HUES48 (cell line): ENCODE measurements around the gene SCUBE1.

ENCODE experiments used
- H3K27ac ChIP-seq: one replicate; pipeline ENCODE4 v1.7.0; 2013; ENCODE audit warnings: low read depth, low read length, inconsistent platforms
- H3K27me3 ChIP-seq: 2 replicates; pipeline ENCODE4 v1.6.1; 2013; ENCODE audit warnings: mild to moderate bottlenecking, low read length; ENCODE audit not compliant: control insufficient read depth, insufficient read depth
- H3K36me3 ChIP-seq: 2 replicates; pipeline ENCODE4 v1.6.1; 2013; ENCODE audit warnings: low read length; ENCODE audit not compliant: control insufficient read depth, insufficient read depth
- H3K4me1 ChIP-seq: 2 replicates; pipeline ENCODE4 v1.6.1; 2013; ENCODE audit warnings: mild to moderate bottlenecking, low read length; ENCODE audit not compliant: control insufficient read depth, insufficient read depth
- H3K4me3 ChIP-seq: 2 replicates; pipeline ENCODE4 v1.5.1; 2013; ENCODE audit warnings: mild to moderate bottlenecking, low read depth, low read length
- H3K9ac ChIP-seq: 2 replicates; pipeline ENCODE4 v1.6.1; 2013; ENCODE audit warnings: mild to moderate bottlenecking, low read depth, low read length, moderate library complexity
- H3K9me3 ChIP-seq: 2 replicates; pipeline ENCODE4 v1.6.1; 2013; ENCODE audit warnings: low read length; ENCODE audit not compliant: control insufficient read depth, insufficient read depth

The SCUBE1 gene

DNA sequence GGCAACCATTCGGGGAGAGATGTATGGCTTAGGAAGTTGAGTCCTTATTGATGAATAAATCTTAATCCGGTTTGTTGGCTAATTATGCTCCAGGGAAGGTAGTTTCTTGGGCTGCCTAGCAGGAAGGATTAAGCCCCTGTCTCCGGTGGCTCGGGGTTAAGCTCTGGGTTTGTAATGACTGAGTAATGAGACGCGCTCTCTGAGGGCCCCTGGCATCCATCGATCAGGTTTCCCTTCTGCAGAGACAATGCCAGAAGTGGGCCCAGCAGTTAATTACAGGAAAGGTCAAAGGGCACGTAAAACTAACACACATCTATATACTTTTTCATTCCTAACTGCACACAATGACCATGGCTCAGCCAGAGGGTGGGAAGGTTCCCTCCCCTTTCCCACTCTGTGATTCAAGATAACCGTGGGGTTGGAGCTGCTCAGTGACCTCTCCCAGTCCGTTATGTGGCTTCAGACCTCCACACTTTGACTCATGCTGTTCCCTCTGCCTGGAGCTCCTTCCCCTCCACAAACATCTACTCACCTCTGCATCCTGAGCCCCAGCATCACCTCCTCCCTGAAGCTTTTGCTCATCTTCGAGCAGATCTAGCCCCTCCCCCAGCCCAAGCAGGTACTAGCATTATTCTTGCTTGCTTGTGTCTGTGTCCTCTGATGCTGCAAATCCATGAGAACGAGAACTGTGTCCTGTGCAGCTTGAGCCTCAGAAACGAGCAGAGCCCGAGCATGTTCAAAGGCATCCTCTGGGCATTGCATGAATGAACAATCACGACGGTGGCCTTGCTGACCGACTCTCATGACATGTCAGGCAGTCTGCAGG lies 16.6 kb downstream of the SCUBE1 start:
- H3K9me3 ChIP-seq = no peaks in the 10 kb centered on the region
- no peak overlapping the region for H3K27ac ChIP-seq
- no peak overlapping the region for H3K9ac ChIP-seq
- no peaks in the 10 kb centered on the region for H3K27me3 ChIP-seq
- H3K36me3 ChIP-seq = no peaks in the 10 kb centered on the region
- H3K4me3 ChIP-seq = no peak overlapping the region
- no peaks in the 10 kb centered on the region; the same call in 1 of the 2 replicates for H3K4me1 ChIP-seq

GRCh38 chr22:43325176-43325575 lies 18.0 kb downstream of the SCUBE1 start:
- no peaks in the 10 kb centered on the region for H3K36me3 ChIP-seq
- H3K9me3 ChIP-seq = no peaks in the 10 kb centered on the region
- H3K27me3 ChIP-seq = no peaks in the 10 kb centered on the region
- H3K4me1 ChIP-seq = no peaks in the 10 kb centered on the region; the same call in 1 of the 2 replicates
- no peak overlapping the region for H3K9ac ChIP-seq
- no peak overlapping the region for H3K27ac ChIP-seq
- H3K4me3 ChIP-seq = no peak overlapping the region

GRCh38 chr22:43320943-43321900 lies 21.9 kb downstream of the SCUBE1 start:
- Histone ChIP-seq H3K9ac (no peak overlapping the region), H3K27me3 (0 out of 2 replicates have a peak, but pooled peaks cover 4% of the 10 kb centered on the region), H3K36me3 (no peaks in the 10 kb centered on the region), H3K4me1 (no peaks in the 10 kb centered on the region; the same call in 1 of the 2 replicates), H3K9me3 (no peaks in the 10 kb centered on the region), H3K4me3 (no peak overlapping the region), H3K27ac (no peak overlapping the region)

GRCh38 chr22:43319661-43320486 lies 23.3 kb downstream of the SCUBE1 start:
- Histone ChIP-seq H3K9ac (no peak overlapping the region), H3K9me3 (no peaks in the 10 kb centered on the region), H3K4me1 (peaks cover 5% of the 10 kb centered on the region; the same call in 1 of the 2 replicates), H3K36me3 (no peaks in the 10 kb centered on the region), H3K27me3 (0 out of 2 replicates have a peak, but pooled peaks cover 4% of the 10 kb centered on the region), H3K4me3 (no peak overlapping the region), H3K27ac (no peak overlapping the region)

DNA sequence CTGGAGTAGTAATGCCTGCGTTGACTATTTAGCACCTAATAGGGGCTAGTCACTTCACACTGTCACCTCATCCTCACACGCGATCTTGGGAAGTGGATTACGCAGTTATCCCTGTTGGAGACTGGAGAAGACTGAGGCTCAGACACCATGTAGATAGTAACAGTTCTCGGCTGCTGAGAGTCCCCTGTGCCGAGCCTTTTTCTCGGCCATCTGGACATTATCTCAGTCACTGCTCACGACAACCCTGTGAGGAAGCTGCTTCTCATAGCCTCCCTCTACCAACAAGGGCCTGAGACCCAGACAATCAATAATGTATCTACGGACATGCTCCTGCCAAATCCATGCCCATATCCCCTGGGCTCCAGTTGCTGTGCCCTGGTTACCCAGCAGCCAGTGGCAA lies 25.9 kb downstream of the SCUBE1 start:
- Histone ChIP-seq H3K36me3 (no peaks in the 10 kb centered on the region), H3K9ac (no peak overlapping the region), H3K9me3 (no peaks in the 10 kb centered on the region), H3K27me3 (0 out of 2 replicates have a peak, but pooled peaks cover 4% of the 10 kb centered on the region), H3K4me3 (no peak overlapping the region), H3K27ac (no peak overlapping the region), H3K4me1 (peaks cover 5% of the 10 kb centered on the region; the same call in 1 of the 2 replicates)

- 0 out of 2 replicates have a peak, but pooled peaks cover 4% of the 10 kb centered on the region for H3K27me3 ChIP-seq
- H3K36me3 ChIP-seq = no peaks in the 10 kb centered on the region
- H3K4me3 ChIP-seq = no peak overlapping the region
- H3K9me3 ChIP-seq = no peaks in the 10 kb centered on the region
- no peak overlapping the region for H3K27ac ChIP-seq
- peaks cover 5% of the 10 kb centered on the region; the same call in 1 of the 2 replicates for H3K4me1 ChIP-seq
- H3K9ac ChIP-seq = no peak overlapping the region
These were observed 27.4 kb downstream of the SCUBE1 start for GRCh38 chr22:43315687-43316217.

DNA sequence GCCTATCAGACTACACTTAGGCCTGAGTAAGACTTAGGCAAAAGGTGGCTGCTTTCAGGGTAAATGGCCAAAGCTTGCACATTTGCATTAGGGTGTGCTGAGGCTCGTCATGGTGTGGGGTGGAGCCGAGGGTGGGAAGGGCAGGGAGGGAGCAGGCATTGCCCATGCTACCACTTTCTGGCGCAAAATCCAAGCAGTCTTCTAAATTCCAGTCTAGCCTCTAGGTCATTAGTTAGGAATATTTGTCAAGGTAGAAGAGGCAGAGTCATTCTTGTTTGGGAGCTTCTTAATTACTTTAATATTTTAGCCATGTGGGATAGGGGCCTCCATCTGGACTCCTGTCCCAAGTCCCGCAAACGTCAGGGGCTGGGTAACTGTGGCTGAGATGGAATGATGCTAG lies 28.6 kb downstream of the SCUBE1 start:
- H3K4me3 ChIP-seq = no peak overlapping the region

GRCh38 chr22:43313890-43314474 lies 29.2 kb downstream of the SCUBE1 start:
- Histone ChIP-seq H3K36me3 (no peaks in the 10 kb centered on the region), H3K27me3 (no peaks in the 10 kb centered on the region), H3K9ac (no peak overlapping the region), H3K4me3 (no peak overlapping the region), H3K4me1 (peaks cover 5% of the 10 kb centered on the region; the same call in 1 of the 2 replicates), H3K9me3 (no peaks in the 10 kb centered on the region), H3K27ac (no peak overlapping the region)

More for the DNA sequence above, 28.6 kb downstream of the SCUBE1 start:
- Histone ChIP-seq H3K27me3 (0 out of 2 replicates have a peak, but pooled peaks cover 1% of the 10 kb centered on the region), H3K9ac (no peak overlapping the region), H3K27ac (no peak overlapping the region), H3K4me1 (peaks cover 5% of the 10 kb centered on the region; the same call in 1 of the 2 replicates), H3K36me3 (no peaks in the 10 kb centered on the region), H3K9me3 (no peaks in the 10 kb centered on the region)

DNA sequence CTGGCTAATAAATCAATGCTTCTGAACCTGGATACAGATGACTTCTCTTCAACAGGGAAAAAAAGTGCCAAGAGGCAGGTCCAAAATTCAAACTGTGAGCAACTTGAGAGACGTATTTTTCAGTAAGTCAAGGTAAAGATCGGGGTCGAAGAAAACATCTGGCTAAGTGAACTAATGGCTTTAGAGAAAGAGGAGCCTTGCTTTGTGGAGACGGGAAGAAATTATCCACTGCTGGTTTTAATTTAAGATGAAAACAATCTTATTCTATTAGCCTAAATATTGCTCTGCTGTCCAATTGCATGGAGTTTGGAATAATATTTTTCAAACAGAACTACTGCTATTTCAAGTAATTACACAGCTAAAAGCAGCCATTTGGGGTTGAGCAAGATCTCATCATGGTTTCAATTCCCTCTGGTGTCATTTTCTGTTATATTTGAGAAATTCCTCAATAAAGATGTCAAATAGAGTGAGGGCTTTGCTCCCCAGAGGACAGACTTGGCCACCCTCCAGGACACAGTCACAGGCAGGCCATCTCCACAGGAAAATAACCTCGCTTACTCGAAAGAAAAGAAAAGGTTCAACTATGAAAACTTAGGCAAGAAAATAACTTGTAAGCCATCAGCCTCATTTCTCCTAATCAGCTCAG lies 29.8 kb downstream of the SCUBE1 start:
- Histone ChIP-seq H3K4me3 (no peak overlapping the region), H3K36me3 (no peaks in the 10 kb centered on the region), H3K27me3 (no peaks in the 10 kb centered on the region), H3K9ac (no peak overlapping the region), H3K27ac (no peak overlapping the region), H3K4me1 (peaks cover 5% of the 10 kb centered on the region; the same call in 1 of the 2 replicates), H3K9me3 (no peaks in the 10 kb centered on the region)
